ENCODE measurements around the gene LRRN2.
"Not testable (repeated sequence)": the region's sequence is repeated elsewhere in the genome, so short reads cannot be mapped to it uniquely, and the experiment has no call there.

The LRRN2 gene

GRCh38 chr1:204711947-204712701 lies 26.6 kb upstream of the LRRN2 start:
- DNase-seq: no peak

GRCh38 chr1:204711103-204711946 lies 25.8 kb upstream of the LRRN2 start:
- no peak for DNase-seq

- no peak for DNase-seq
Observed at GRCh38 chr1:204709960-204710912, 24.7 kb upstream of the LRRN2 start.

GRCh38 chr1:204709021-204709420 lies 23.5 kb upstream of the LRRN2 start:
- no peak for DNase-seq

- no peak for DNase-seq
Observed at GRCh38 chr1:204706838-204707509, 21.4 kb upstream of the LRRN2 start.

GRCh38 chr1:204705888-204706837 lies 20.6 kb upstream of the LRRN2 start:
- no peak for DNase-seq

GRCh38 chr1:204705493-204705811 lies 19.9 kb upstream of the LRRN2 start:
- DNase-seq: no peak

GRCh38 chr1:204704794-204705492 lies 19.4 kb upstream of the LRRN2 start:
- no peak for DNase-seq

- DNase-seq: no peak
Observed at GRCh38 chr1:204703826-204704612, 18.5 kb upstream of the LRRN2 start.

GRCh38 chr1:204703268-204703664 lies 17.7 kb upstream of the LRRN2 start:
- DNase-seq: no peak

GRCh38 chr1:204702552-204703267 lies 17.2 kb upstream of the LRRN2 start:
- no peak for DNase-seq

- no peak for DNase-seq
Observed at GRCh38 chr1:204701229-204701628, 15.7 kb upstream of the LRRN2 start.

- DNase-seq: no peak
Observed at GRCh38 chr1:204697893-204698292, 12.4 kb upstream of the LRRN2 start.

- DNase-seq: no peak
Observed at GRCh38 chr1:204696606-204697005, 11.1 kb upstream of the LRRN2 start.

- DNase-seq: no peak
Observed at GRCh38 chr1:204695692-204696091, 10.2 kb upstream of the LRRN2 start.

GRCh38 chr1:204694145-204694544 lies 8.6 kb upstream of the LRRN2 start:
- no peak for DNase-seq

- no peak for DNase-seq
Observed at GRCh38 chr1:204692841-204693356, 7.4 kb upstream of the LRRN2 start.

- DNase-seq: no peak
Observed at GRCh38 chr1:204692325-204692840, 6.8 kb upstream of the LRRN2 start.

GRCh38 chr1:204691328-204691730 lies 5.8 kb upstream of the LRRN2 start:
- DNase-seq: not testable (repeated sequence)

All from CD4-positive, alpha-beta T cell treated with Interferon gamma for 1 hour (primary cell).